ENCODE results near the gene TOMM6.

- TF ChIP-seq, protein P1, sequence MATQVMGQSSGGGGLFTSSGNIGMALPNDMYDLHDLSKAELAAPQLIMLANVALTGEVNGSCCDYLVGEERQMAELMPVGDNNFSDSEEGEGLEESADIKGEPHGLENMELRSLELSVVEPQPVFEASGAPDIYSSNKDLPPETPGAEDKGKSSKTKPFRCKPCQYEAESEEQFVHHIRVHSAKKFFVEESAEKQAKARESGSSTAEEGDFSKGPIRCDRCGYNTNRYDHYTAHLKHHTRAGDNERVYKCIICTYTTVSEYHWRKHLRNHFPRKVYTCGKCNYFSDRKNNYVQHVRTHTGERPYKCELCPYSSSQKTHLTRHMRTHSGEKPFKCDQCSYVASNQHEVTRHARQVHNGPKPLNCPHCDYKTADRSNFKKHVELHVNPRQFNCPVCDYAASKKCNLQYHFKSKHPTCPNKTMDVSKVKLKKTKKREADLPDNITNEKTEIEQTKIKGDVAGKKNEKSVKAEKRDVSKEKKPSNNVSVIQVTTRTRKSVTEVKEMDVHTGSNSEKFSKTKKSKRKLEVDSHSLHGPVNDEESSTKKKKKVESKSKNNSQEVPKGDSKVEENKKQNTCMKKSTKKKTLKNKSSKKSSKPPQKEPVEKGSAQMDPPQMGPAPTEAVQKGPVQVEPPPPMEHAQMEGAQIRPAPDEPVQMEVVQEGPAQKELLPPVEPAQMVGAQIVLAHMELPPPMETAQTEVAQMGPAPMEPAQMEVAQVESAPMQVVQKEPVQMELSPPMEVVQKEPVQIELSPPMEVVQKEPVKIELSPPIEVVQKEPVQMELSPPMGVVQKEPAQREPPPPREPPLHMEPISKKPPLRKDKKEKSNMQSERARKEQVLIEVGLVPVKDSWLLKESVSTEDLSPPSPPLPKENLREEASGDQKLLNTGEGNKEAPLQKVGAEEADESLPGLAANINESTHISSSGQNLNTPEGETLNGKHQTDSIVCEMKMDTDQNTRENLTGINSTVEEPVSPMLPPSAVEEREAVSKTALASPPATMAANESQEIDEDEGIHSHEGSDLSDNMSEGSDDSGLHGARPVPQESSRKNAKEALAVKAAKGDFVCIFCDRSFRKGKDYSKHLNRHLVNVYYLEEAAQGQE (IDR thresholded peaks at IDR 0.05), result no peak
- TF ChIP-seq CTCF (IDR thresholded peaks at IDR 0.05; ENCODE audit: low read depth, low read length, missing input control) (no peak), EGR1 (IDR thresholded peaks at IDR 0.05; ENCODE audit: low read depth in 2 of 2) (no peak), TAF1 (conservative IDR thresholded peaks at IDR 0.05) (no peak), YY1 (IDR thresholded peaks at IDR 0.05) (no peak), SP1 (IDR thresholded peaks at IDR 0.05) (no peak), ZBTB33 (IDR thresholded peaks at IDR 0.05) (no peak), RXRA (IDR thresholded peaks at IDR 0.05) (no peak), JUND (IDR thresholded peaks at IDR 0.05) (no peak)
- TF ChIP-seq, protein P2, sequence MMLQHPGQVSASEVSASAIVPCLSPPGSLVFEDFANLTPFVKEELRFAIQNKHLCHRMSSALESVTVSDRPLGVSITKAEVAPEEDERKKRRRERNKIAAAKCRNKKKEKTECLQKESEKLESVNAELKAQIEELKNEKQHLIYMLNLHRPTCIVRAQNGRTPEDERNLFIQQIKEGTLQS (IDR thresholded peaks at IDR 0.05), result no peak
Measured at GRCh38 chr6:41778895-41779294, 8.6 kb upstream of the TOMM6 start.
